ENCODE results near the gene TRIM73.
"Not testable (repeated sequence)": the region's sequence is repeated elsewhere in the genome, so short reads cannot be mapped to it uniquely, and the experiment has no call there.

Gene TRIM73

GRCh38 chr7:75398771-75399700 lies 3.6 kb downstream of the TRIM73 start:
- not testable (repeated sequence) for H2AFZ ChIP-seq; H3K4me2 ChIP-seq (ENCODE audit: low read length); H3K4me1 ChIP-seq; H3K9me3 ChIP-seq (ENCODE audit: control insufficient read depth, low read length); H3K4me3 ChIP-seq (ENCODE audit: low read depth, low read length); H3K27me3 ChIP-seq (ENCODE audit: control insufficient read depth, insufficient read depth, low read length); H3K79me2 ChIP-seq; H3K9ac ChIP-seq; H3K36me3 ChIP-seq (ENCODE audit: control insufficient read depth, insufficient read depth, low read length); H3K27ac ChIP-seq

- not testable (repeated sequence) for H3K9me3 ChIP-seq (ENCODE audit: control insufficient read depth, low read length); H3K9ac ChIP-seq; H3K27ac ChIP-seq; H3K36me3 ChIP-seq (ENCODE audit: control insufficient read depth, insufficient read depth, low read length); H3K4me3 ChIP-seq (ENCODE audit: low read depth, low read length); H3K79me2 ChIP-seq; H2AFZ ChIP-seq; H3K4me2 ChIP-seq (ENCODE audit: low read length); H3K4me1 ChIP-seq; H3K27me3 ChIP-seq (ENCODE audit: control insufficient read depth, insufficient read depth, low read length)
Observed at GRCh38 chr7:75400575-75400974, 5.1 kb downstream of the TRIM73 start.

GRCh38 chr7:75403455-75404443 lies 8.3 kb downstream of the TRIM73 start:
- not testable (repeated sequence) for H3K9ac ChIP-seq; H3K27ac ChIP-seq; H3K27me3 ChIP-seq (ENCODE audit: control insufficient read depth, insufficient read depth, low read length); H3K4me1 ChIP-seq; H3K4me2 ChIP-seq (ENCODE audit: low read length); H3K79me2 ChIP-seq; H2AFZ ChIP-seq; H3K4me3 ChIP-seq (ENCODE audit: low read depth, low read length); H3K9me3 ChIP-seq (ENCODE audit: control insufficient read depth, low read length); H3K36me3 ChIP-seq (ENCODE audit: control insufficient read depth, insufficient read depth, low read length)

DNA sequence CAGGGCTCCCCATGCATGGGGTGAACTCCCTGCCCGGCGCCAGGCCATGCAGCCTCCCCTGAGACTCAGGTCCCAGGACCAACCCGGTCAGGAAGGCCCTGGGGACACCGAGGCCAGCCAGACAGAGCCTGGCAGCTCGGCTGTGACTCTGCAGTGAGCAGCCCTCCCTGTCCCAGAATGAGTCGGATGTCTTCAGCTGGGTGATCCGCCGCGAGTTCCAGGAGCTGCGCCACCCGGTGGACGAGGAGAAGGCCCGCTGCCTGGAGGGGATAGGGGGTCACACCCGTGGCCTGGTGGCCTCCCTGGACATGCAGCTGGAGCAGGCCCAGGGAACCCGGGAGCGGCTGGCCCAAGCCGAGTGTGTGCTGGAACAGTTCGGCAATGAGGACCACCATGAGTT lies 9.2 kb downstream of the TRIM73 start:
- H3K79me2 ChIP-seq; H2AFZ ChIP-seq; H3K27me3 ChIP-seq (ENCODE audit: control insufficient read depth, insufficient read depth, low read length); H3K4me3 ChIP-seq (ENCODE audit: low read depth, low read length); H3K9me3 ChIP-seq (ENCODE audit: control insufficient read depth, low read length); H3K36me3 ChIP-seq (ENCODE audit: control insufficient read depth, insufficient read depth, low read length); H3K4me2 ChIP-seq (ENCODE audit: low read length); H3K4me1 ChIP-seq; H3K27ac ChIP-seq; H3K9ac ChIP-seq: not testable (repeated sequence)

DNA sequence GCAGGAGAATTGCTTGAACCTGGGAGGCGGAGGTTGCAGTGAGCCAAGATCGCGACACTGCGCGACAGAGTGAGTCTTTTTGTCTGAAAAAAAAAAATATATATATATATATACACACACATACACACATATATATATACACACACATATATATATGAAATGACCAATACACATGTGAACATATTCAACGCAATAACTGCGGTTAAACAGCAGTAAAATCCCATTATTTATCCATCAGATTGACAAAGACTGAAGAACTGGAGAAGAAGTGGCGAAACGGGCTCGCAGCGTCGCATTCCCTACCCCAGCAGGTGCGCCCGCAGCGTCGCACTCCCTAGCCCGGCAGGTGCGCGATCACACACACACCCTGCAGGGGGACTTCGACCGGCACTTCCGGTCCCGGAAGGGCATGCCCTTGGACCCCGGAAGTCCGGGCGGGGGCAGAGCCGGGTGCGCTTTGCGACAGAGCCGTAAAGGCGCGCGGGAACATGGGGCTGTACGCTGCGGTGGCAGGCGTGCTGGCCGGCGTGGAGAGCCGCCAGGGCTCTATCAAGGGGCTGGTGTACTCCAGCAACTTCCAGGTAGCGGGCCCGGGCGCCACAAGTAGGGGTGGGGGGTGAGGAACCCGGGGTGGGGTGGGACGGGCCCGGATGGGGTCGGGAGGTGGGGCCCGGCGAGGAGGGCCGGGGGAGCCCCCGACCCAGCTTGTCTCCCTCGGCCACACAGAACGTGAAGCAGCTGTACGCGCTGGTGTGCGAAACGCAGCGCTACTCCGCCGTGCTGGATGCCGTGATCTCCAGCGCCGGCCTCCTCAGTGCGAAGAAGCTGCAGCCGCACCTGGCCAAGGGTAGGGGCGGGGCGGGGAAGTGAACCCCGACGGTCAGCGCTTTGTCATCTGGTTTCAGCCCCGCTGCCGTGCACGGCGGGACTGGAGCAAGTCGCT lies 14.7 kb downstream of the TRIM73 start:
- not testable (repeated sequence) for H3K9me3 ChIP-seq (ENCODE audit: control insufficient read depth, low read length); H3K4me1 ChIP-seq; H3K27me3 ChIP-seq (ENCODE audit: control insufficient read depth, insufficient read depth, low read length); H3K9ac ChIP-seq; H3K36me3 ChIP-seq (ENCODE audit: control insufficient read depth, insufficient read depth, low read length); H3K27ac ChIP-seq; H2AFZ ChIP-seq; H3K4me3 ChIP-seq (ENCODE audit: low read depth, low read length); H3K4me2 ChIP-seq (ENCODE audit: low read length); H3K79me2 ChIP-seq

DNA sequence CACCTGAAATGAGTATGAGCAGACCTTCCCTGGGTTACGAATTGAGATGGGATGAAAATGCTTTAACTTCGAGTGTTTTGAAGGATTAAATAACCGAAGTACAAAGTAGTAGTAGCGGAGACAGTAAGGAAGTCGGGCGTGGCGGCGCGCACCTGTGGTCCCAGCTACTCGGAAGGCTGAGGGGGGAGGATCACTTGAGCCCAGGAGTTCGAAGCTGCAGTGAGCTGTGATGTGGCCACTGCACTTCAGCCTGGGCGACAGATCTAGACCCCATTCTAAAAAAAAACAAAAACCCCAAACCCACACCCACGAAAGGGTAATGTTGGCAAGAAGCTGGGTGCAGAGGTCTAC lies 15.4 kb downstream of the TRIM73 start:
- H2AFZ ChIP-seq; H3K4me1 ChIP-seq; H3K9me3 ChIP-seq (ENCODE audit: control insufficient read depth, low read length); H3K27me3 ChIP-seq (ENCODE audit: control insufficient read depth, insufficient read depth, low read length); H3K27ac ChIP-seq; H3K4me2 ChIP-seq (ENCODE audit: low read length); H3K36me3 ChIP-seq (ENCODE audit: control insufficient read depth, insufficient read depth, low read length); H3K9ac ChIP-seq; H3K4me3 ChIP-seq (ENCODE audit: low read depth, low read length); H3K79me2 ChIP-seq: not testable (repeated sequence)

DNA sequence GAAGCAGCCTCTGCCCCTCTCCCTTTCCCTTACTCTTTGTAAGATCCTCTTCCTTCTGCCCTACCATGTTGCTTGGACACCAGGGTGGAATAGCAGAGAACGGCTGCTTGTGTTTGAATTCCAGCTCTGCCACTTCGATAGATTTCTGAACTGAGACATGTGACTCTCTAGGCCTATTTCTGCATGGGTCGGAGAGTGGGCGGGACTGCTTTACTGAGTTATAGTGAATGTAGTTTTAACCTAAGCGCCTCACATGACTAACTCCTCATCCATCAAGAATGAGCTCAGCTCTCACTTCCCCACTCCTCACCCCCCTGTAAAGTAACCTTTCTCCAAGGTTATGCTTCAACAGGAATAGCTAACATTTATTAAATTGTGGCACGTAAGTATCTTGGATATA lies 18.8 kb downstream of the TRIM73 start:
- not testable (repeated sequence) for H3K36me3 ChIP-seq (ENCODE audit: control insufficient read depth, insufficient read depth, low read length); H3K27ac ChIP-seq; H3K4me1 ChIP-seq; H3K27me3 ChIP-seq (ENCODE audit: control insufficient read depth, insufficient read depth, low read length); H3K4me3 ChIP-seq (ENCODE audit: low read depth, low read length); H3K9ac ChIP-seq; H3K9me3 ChIP-seq (ENCODE audit: control insufficient read depth, low read length); H3K4me2 ChIP-seq (ENCODE audit: low read length); H3K79me2 ChIP-seq; H2AFZ ChIP-seq

DNA sequence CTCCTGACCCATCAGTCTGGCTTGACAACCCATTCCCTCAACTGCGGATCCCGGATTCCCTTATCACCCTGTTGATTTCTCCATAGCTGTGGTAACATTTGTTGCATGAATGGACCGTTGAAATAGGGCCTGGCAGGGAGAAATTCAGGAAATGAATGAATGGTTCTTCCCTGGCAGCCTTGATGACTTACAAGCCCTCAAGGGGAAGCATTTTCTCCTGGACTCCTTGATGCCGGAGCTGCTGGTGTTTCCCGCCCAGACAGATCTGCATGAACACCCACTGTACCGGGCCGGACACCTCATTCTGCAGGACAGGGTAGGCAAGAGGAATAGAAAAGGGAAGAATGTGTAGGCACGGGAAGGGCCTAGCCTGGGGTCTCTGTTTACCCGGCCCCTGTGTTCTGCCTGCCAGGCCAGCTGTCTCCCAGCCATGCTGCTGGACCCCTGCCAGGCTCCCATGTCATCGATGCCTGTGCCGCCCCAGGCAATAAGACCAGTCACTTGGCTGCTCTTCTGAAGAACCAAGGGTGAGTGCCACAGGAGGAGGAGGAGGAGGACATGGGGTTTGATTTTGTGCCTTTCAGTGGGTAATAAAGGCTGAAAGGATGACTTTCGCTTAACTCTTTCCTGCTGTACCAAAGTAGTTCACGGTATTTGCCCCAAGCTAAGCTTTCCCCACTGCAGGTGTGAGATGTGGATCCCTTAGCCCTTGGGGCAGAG lies 19.4 kb downstream of the TRIM73 start:
- H2AFZ ChIP-seq, H3K79me2 ChIP-seq: not testable (repeated sequence)

DNA sequence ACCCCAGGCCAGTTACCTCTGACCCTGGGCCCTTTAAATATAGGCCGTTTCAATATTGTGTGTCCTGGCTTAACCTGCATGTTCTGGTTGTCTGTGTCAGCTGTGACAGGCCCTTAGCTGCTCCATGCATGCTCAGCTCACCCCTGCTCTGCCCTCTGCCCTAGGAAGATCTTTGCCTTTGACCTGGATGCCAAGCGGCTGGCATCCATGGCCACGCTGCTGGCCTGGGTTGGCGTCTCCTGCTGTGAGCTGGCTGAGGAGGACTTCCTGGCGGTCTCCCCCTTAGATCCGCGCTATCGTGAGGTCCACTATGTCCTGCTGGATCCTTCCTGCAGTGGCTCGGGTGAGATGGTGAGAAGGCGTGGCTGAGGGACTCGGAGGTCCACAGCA lies 20.0 kb downstream of the TRIM73 start:
- H3K27ac ChIP-seq; H3K4me3 ChIP-seq (ENCODE audit: low read depth, low read length); H3K4me1 ChIP-seq; H2AFZ ChIP-seq; H3K9me3 ChIP-seq (ENCODE audit: control insufficient read depth, low read length); H3K4me2 ChIP-seq (ENCODE audit: low read length); H3K9ac ChIP-seq; H3K79me2 ChIP-seq; H3K36me3 ChIP-seq (ENCODE audit: control insufficient read depth, insufficient read depth, low read length); H3K27me3 ChIP-seq (ENCODE audit: control insufficient read depth, insufficient read depth, low read length): not testable (repeated sequence)

More for the DNA sequence above, 19.4 kb downstream of the TRIM73 start:
- H3K4me2 ChIP-seq (ENCODE audit: low read length); H3K9ac ChIP-seq; H3K4me1 ChIP-seq; H3K9me3 ChIP-seq (ENCODE audit: control insufficient read depth, low read length); H3K27ac ChIP-seq; H3K4me3 ChIP-seq (ENCODE audit: low read depth, low read length); H3K27me3 ChIP-seq (ENCODE audit: control insufficient read depth, insufficient read depth, low read length); H3K36me3 ChIP-seq (ENCODE audit: control insufficient read depth, insufficient read depth, low read length): not testable (repeated sequence)
